ENCODE results near the gene KAT5. TPM values are rescaled to one million over a fixed set of nuclear protein-coding genes. Genes with fewer than 3 reads are reported as not detected.

Gene KAT5
- total RNA-seq, 1 donor from 2014 or later: 66.5 TPM

DNA sequence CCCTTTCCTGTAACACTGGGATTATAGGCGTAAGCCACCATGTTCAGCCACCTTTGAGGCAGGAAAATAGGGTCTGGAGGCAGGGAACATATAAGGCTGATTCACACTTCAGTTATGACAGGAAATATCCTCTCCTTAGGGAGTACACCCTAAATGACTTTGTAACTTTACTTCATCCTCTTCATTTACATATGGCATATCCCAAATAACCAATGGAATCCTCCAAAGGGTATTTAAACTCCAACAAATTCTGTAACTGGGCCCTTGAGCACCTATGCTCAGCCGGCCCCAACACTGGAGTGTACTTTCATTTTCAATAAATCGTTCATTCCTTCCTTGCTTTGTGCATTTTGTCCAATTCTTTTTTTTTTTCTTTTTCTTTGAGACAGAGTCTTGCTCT, 1.6 kb upstream of the KAT5 start:
- Mint-ChIP-seq H3K4me1 (ENCODE audit: unreplicated experiment) (peaks cover 18% of the 10 kb centered on the region), H3K4me3 (ENCODE audit: unreplicated experiment) (no peak overlapping the region), H3K36me3 (ENCODE audit: unreplicated experiment) (peaks cover 15% of the 10 kb centered on the region), H3K27ac (ENCODE audit: unreplicated experiment) (no peak overlapping the region), H3K9me3 (ENCODE audit: unreplicated experiment) (no peaks in the 10 kb centered on the region), H3K27me3 (ENCODE audit: unreplicated experiment) (peaks cover 6% of the 10 kb centered on the region)
- DNase-seq (ENCODE audit: extremely low spot score, unreplicated experiment): no peak
- TF ChIP-seq, protein P1, sequence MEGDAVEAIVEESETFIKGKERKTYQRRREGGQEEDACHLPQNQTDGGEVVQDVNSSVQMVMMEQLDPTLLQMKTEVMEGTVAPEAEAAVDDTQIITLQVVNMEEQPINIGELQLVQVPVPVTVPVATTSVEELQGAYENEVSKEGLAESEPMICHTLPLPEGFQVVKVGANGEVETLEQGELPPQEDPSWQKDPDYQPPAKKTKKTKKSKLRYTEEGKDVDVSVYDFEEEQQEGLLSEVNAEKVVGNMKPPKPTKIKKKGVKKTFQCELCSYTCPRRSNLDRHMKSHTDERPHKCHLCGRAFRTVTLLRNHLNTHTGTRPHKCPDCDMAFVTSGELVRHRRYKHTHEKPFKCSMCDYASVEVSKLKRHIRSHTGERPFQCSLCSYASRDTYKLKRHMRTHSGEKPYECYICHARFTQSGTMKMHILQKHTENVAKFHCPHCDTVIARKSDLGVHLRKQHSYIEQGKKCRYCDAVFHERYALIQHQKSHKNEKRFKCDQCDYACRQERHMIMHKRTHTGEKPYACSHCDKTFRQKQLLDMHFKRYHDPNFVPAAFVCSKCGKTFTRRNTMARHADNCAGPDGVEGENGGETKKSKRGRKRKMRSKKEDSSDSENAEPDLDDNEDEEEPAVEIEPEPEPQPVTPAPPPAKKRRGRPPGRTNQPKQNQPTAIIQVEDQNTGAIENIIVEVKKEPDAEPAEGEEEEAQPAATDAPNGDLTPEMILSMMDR (IDR thresholded peaks at IDR 0.05): no peak

DNA sequence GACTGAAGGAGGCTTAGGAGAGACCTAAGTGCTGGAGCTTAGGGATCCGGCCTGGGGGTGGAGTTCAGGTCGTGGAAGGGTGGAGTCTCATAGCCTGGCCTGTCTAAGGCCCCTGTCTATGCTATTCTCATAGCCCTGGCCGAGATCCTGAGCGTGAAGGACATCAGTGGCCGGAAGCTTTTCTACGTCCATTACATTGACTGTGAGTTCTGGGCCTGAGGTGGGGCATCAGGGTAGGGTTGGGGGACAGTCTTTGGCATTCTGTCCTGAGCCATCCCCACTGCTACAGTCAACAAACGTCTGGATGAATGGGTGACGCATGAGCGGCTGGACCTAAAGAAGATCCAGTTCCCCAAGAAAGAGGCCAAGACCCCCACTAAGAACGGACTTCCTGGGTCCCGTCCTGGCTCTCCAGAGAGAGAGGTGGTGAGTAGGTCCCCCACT, 603 bp downstream of the KAT5 start:
- no peak for DNase-seq (ENCODE audit: extremely low spot score, unreplicated experiment)
- Mint-ChIP-seq H3K27me3 (ENCODE audit: unreplicated experiment) (no peaks in the 10 kb centered on the region), H3K9me3 (ENCODE audit: unreplicated experiment) (no peaks in the 10 kb centered on the region), H3K4me1 (ENCODE audit: unreplicated experiment) (peaks cover 15% of the 10 kb centered on the region), H3K27ac (ENCODE audit: unreplicated experiment) (peak overlapping the region; percentile 100), H3K4me3 (ENCODE audit: unreplicated experiment) (peak overlapping the region; percentile 92), H3K36me3 (ENCODE audit: unreplicated experiment) (peaks cover 27% of the 10 kb centered on the region)
- TF ChIP-seq, protein P1 (IDR thresholded peaks at IDR 0.05): no peak

DNA sequence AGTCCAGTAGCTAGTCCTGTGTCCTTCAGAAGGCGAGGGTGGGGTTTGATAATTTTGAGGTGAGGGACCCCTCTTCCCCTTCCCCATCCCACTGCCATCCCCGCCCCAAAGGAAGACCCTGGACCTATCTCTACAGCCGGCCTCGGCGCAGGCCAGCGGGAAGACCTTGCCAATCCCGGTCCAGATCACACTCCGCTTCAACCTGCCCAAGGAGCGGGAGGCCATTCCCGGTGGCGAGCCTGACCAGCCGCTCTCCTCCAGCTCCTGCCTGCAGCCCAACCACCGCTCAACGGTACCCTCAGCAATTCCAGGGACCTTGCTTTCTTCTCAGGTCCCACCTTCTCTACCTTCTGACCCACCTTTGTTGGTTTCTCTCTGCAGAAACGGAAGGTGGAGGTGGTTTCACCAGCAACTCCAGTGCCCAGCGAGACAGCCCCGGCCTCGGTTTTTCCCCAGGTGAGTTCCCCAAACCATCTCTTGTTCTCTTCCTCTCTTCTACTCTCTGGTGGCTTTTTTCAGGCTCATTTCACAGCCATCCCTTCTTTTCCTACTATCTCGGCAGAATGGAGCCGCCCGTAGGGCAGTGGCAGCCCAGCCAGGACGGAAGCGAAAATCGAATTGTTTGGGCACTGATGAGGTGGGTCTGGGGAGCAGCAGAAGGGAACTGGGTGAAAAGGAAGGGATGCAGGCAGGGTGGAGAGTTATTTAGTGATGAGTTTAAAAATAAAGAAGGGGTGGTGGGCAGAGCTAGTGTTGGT, 1.3 kb downstream of the KAT5 start:
- H3K27me3 Mint-ChIP-seq (ENCODE audit: unreplicated experiment): no peaks in the 10 kb centered on the region
- H3K36me3 Mint-ChIP-seq (ENCODE audit: unreplicated experiment): peaks cover 27% of the 10 kb centered on the region
- no peak for DNase-seq (ENCODE audit: extremely low spot score, unreplicated experiment)
- no peak overlapping the region for H3K27ac Mint-ChIP-seq (ENCODE audit: unreplicated experiment)
- no peaks in the 10 kb centered on the region for H3K9me3 Mint-ChIP-seq (ENCODE audit: unreplicated experiment)
- TF ChIP-seq, protein P1 (IDR thresholded peaks at IDR 0.05): no peak
- H3K4me3 Mint-ChIP-seq (ENCODE audit: unreplicated experiment): peak overlapping the region; percentile 92
- peaks cover 19% of the 10 kb centered on the region for H3K4me1 Mint-ChIP-seq (ENCODE audit: unreplicated experiment)

DNA sequence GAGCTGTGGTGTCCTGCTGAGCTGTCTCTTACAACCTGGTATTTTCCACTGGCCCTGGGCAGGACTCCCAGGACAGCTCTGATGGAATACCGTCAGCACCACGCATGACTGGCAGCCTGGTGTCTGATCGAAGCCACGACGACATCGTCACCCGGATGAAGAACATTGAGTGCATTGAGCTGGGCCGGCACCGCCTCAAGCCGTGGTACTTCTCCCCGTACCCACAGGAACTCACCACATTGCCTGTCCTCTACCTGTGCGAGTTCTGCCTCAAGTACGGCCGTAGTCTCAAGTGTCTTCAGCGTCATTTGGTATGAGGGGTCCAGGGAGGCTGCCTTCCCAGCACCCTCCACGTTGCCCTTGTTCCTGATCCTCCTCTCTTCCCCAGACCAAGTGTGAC, 2.4 kb downstream of the KAT5 start:
- peaks cover 29% of the 10 kb centered on the region for H3K4me1 Mint-ChIP-seq (ENCODE audit: unreplicated experiment)
- H3K4me3 Mint-ChIP-seq (ENCODE audit: unreplicated experiment): no peak overlapping the region
- H3K27me3 Mint-ChIP-seq (ENCODE audit: unreplicated experiment): no peaks in the 10 kb centered on the region
- peak overlapping the region; percentile 38 for H3K27ac Mint-ChIP-seq (ENCODE audit: unreplicated experiment)
- DNase-seq (ENCODE audit: extremely low spot score, unreplicated experiment): no peak
- H3K36me3 Mint-ChIP-seq (ENCODE audit: unreplicated experiment): peaks cover 34% of the 10 kb centered on the region
- H3K9me3 Mint-ChIP-seq (ENCODE audit: unreplicated experiment): no peaks in the 10 kb centered on the region
- TF ChIP-seq, protein P1 (IDR thresholded peaks at IDR 0.05): no peak

DNA sequence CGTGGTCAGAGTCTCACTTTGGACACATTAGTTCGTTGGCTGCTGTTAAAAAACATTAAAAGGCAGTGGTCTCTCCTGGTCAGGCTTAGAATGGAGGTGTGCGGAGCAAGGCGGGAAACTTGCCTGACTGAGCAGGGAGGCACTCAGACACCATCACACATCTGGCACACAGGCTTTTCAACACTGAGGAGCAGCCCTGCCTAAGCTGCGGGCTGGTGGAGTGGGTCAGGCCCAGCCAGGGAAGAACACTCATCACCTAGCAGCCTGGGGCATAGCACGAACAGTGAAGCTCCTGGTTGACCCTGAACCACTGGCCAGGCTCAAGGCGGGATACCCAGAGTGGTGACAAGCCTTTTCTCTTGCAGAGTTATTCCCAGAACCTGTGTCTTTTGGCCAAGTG, 4.2 kb downstream of the KAT5 start:
- peaks cover 37% of the 10 kb centered on the region for H3K4me1 Mint-ChIP-seq (ENCODE audit: unreplicated experiment)
- peaks cover 34% of the 10 kb centered on the region for H3K36me3 Mint-ChIP-seq (ENCODE audit: unreplicated experiment)
- no peak overlapping the region for H3K4me3 Mint-ChIP-seq (ENCODE audit: unreplicated experiment)
- TF ChIP-seq, protein P1 (IDR thresholded peaks at IDR 0.05): no peak
- no peak for DNase-seq (ENCODE audit: extremely low spot score, unreplicated experiment)
- no peaks in the 10 kb centered on the region for H3K27me3 Mint-ChIP-seq (ENCODE audit: unreplicated experiment)
- no peaks in the 10 kb centered on the region for H3K9me3 Mint-ChIP-seq (ENCODE audit: unreplicated experiment)
- H3K27ac Mint-ChIP-seq (ENCODE audit: unreplicated experiment): no peak overlapping the region
